Activated CD4-positive, alpha-beta T cell treated with anti-CD3 and anti-CD28 coated beads, Interleukin-2, amount 10 ng/mL, durations not matched to agents 24 days and 14 days (primary cell): Measurements from ENCODE around the gene CCDC78. TPM values are rescaled to one million over a fixed set of nuclear protein-coding genes. Genes with fewer than 3 reads are reported as not detected.
"Not testable (repeated sequence)": the region's sequence is repeated elsewhere in the genome, so short reads cannot be mapped to it uniquely, and the experiment has no call there.

Experiments
- DNase-seq: peaks from one replicate; pipeline ENCODE4 v3.0.0; 2022
- H3K27ac Mint-ChIP-seq: one replicate; pipeline ENCODE4 v1.8.0; 2022; ENCODE audit warnings: mild to moderate bottlenecking, mixed read lengths
- H3K27me3 Mint-ChIP-seq: one replicate; pipeline ENCODE4 v1.8.0; 2022; ENCODE audit warnings: mixed read lengths
- H3K36me3 Mint-ChIP-seq: one replicate; pipeline ENCODE4 v1.8.0; 2022; ENCODE audit warnings: low read depth, mild to moderate bottlenecking, mixed read lengths
- H3K4me1 Mint-ChIP-seq: one replicate; pipeline ENCODE4 v1.8.0; 2021; ENCODE audit warnings: mixed read lengths
- H3K4me3 Mint-ChIP-seq: one replicate; pipeline ENCODE4 v1.8.0; 2022; ENCODE audit warnings: mild to moderate bottlenecking, moderate library complexity, mixed read lengths
- H3K9me3 Mint-ChIP-seq: one replicate; pipeline ENCODE4 v1.8.0; 2021; ENCODE audit warnings: mixed read lengths
- intact Hi-C: fragments of 100-400 bp; cut with micrococcal nuclease; formaldehyde crosslinking; loops from one replicate; pipeline ENCODE4 v1.15.1; 2023
- total RNA-seq: library from RNA; stranded (reverse); gene quantifications from 2 replicates; pipeline ENCODE4 v1.2.3, GENCODE V29; 2022

CCDC78 gene
- total RNA-seq, 1 donor from 2014 or later = 6.9 TPM

- H3K9me3 Mint-ChIP-seq = no peaks in the 10 kb centered on the region
These were observed 27.2 kb downstream of the CCDC78 start for GRCh38 chr16:698911-699671.

GRCh38 chr16:695355-696089 is 30.7 kb downstream of the CCDC78 start:
- peak overlapping the region; percentile 85 for H3K4me3 Mint-ChIP-seq
- intact Hi-C loops = no loop called here
- no peaks in the 10 kb centered on the region for H3K36me3 Mint-ChIP-seq
- H3K9me3 Mint-ChIP-seq = peaks cover 4% of the 10 kb centered on the region
- DNase-seq = peak; percentile 92
- peaks cover 20% of the 10 kb centered on the region for H3K27me3 Mint-ChIP-seq
- H3K4me1 Mint-ChIP-seq = peaks cover 15% of the 10 kb centered on the region
- peak overlapping the region; percentile 87 for H3K27ac Mint-ChIP-seq

More at GRCh38 chr16:698911-699671, 27.2 kb downstream of the CCDC78 start:
- no peak overlapping the region for H3K27ac Mint-ChIP-seq
- DNase-seq = peak; percentile 66
- H3K27me3 Mint-ChIP-seq = peaks cover 28% of the 10 kb centered on the region
- peak overlapping the region; percentile 34 for H3K4me3 Mint-ChIP-seq
- peaks cover 7% of the 10 kb centered on the region for H3K4me1 Mint-ChIP-seq
- no peaks in the 10 kb centered on the region for H3K36me3 Mint-ChIP-seq
- intact Hi-C loops = no loop called here

- intact Hi-C loops = no loop called here
- H3K4me1 Mint-ChIP-seq = peaks cover 15% of the 10 kb centered on the region
- H3K36me3 Mint-ChIP-seq = no peaks in the 10 kb centered on the region
- H3K4me3 Mint-ChIP-seq = peak overlapping the region; percentile 85
- peaks cover 18% of the 10 kb centered on the region for H3K27me3 Mint-ChIP-seq
- DNase-seq = no peak
- H3K9me3 Mint-ChIP-seq = peaks cover 4% of the 10 kb centered on the region
- H3K27ac Mint-ChIP-seq = no peak overlapping the region
These were observed 31.3 kb downstream of the CCDC78 start for GRCh38 chr16:694863-695354.

- intact Hi-C loops = no loop called here
- Mint-ChIP-seq H3K9me3 (peaks cover 4% of the 10 kb centered on the region), H3K27me3 (peaks cover 17% of the 10 kb centered on the region), H3K4me1 (peaks cover 16% of the 10 kb centered on the region), H3K27ac (no peak overlapping the region), H3K4me3 (peak overlapping the region; percentile 71), H3K36me3 (no peaks in the 10 kb centered on the region)
- no peak for DNase-seq
These were observed 31.9 kb downstream of the CCDC78 start for GRCh38 chr16:694187-694862.

- Mint-ChIP-seq H3K27me3 (peaks cover 17% of the 10 kb centered on the region), H3K36me3 (no peaks in the 10 kb centered on the region)
- intact Hi-C loops = no loop called here
These were observed 32.5 kb downstream of the CCDC78 start for GRCh38 chr16:693766-694165.

GRCh38 chr16:693364-693763 is 32.9 kb downstream of the CCDC78 start:
- Mint-ChIP-seq H3K4me3 (peak overlapping the region; percentile 65), H3K9me3 (peaks cover 4% of the 10 kb centered on the region), H3K4me1 (peaks cover 16% of the 10 kb centered on the region), H3K27ac (no peak overlapping the region), H3K27me3 (peaks cover 17% of the 10 kb centered on the region), H3K36me3 (no peaks in the 10 kb centered on the region)
- no peak for DNase-seq
- intact Hi-C loops = no loop called here

More at GRCh38 chr16:693766-694165, 32.5 kb downstream of the CCDC78 start:
- no peak for DNase-seq
- peaks cover 16% of the 10 kb centered on the region for H3K4me1 Mint-ChIP-seq
- H3K9me3 Mint-ChIP-seq = peaks cover 4% of the 10 kb centered on the region
- no peak overlapping the region for H3K27ac Mint-ChIP-seq
- H3K4me3 Mint-ChIP-seq = peak overlapping the region; percentile 65

- Mint-ChIP-seq H3K9me3 (peaks cover 4% of the 10 kb centered on the region), H3K4me3 (peak overlapping the region; percentile 45), H3K4me1 (peaks cover 16% of the 10 kb centered on the region), H3K36me3 (no peaks in the 10 kb centered on the region), H3K27ac (no peak overlapping the region), H3K27me3 (peaks cover 17% of the 10 kb centered on the region)
- no peak for DNase-seq
- intact Hi-C loops = no loop called here
These were observed 33.7 kb downstream of the CCDC78 start for GRCh38 chr16:692356-693108.

GRCh38 chr16:691242-691641 is 35.0 kb downstream of the CCDC78 start:
- Mint-ChIP-seq H3K27me3 (peaks cover 17% of the 10 kb centered on the region), H3K4me1 (peaks cover 14% of the 10 kb centered on the region), H3K4me3 (peak overlapping the region; percentile 81), H3K27ac (peak overlapping the region; percentile 74)
- intact Hi-C loops, H3K36me3 Mint-ChIP-seq, DNase-seq, H3K9me3 Mint-ChIP-seq: not testable (repeated sequence)

GRCh38 chr16:689175-689897 is 36.9 kb downstream of the CCDC78 start:
- intact Hi-C loops = no loop called here
- H3K27me3 Mint-ChIP-seq = peaks cover 15% of the 10 kb centered on the region
- H3K9me3 Mint-ChIP-seq = peaks cover 4% of the 10 kb centered on the region
- peak overlapping the region; percentile 81 for H3K4me3 Mint-ChIP-seq
- peaks cover 11% of the 10 kb centered on the region for H3K4me1 Mint-ChIP-seq
- H3K36me3 Mint-ChIP-seq = peaks cover 7% of the 10 kb centered on the region
- H3K27ac Mint-ChIP-seq = peak overlapping the region; percentile 79
- no peak for DNase-seq

- peaks cover 4% of the 10 kb centered on the region for H3K9me3 Mint-ChIP-seq
- H3K27me3 Mint-ChIP-seq = peaks cover 4% of the 10 kb centered on the region
- peaks cover 15% of the 10 kb centered on the region for H3K36me3 Mint-ChIP-seq
- H3K4me3 Mint-ChIP-seq = no peak overlapping the region
- H3K27ac Mint-ChIP-seq = no peak overlapping the region
- peaks cover 12% of the 10 kb centered on the region for H3K4me1 Mint-ChIP-seq
- intact Hi-C loops = no loop called here
- DNase-seq = no peak
These were observed 38.7 kb downstream of the CCDC78 start for GRCh38 chr16:687499-687898.

GRCh38 chr16:686459-687260 is 39.6 kb downstream of the CCDC78 start:
- no peaks in the 10 kb centered on the region for H3K27me3 Mint-ChIP-seq
- H3K4me1 Mint-ChIP-seq = peaks cover 17% of the 10 kb centered on the region
- no peak overlapping the region for H3K27ac Mint-ChIP-seq
- intact Hi-C loops = no loop called here
- H3K36me3 Mint-ChIP-seq = peaks cover 21% of the 10 kb centered on the region
- peak overlapping the region; percentile 21 for H3K4me3 Mint-ChIP-seq
- peaks cover 4% of the 10 kb centered on the region for H3K9me3 Mint-ChIP-seq
- no peak for DNase-seq

GRCh38 chr16:685967-686366 is 40.3 kb downstream of the CCDC78 start:
- peak overlapping the region; percentile 52 for H3K4me3 Mint-ChIP-seq
- H3K9me3 Mint-ChIP-seq = peaks cover 2% of the 10 kb centered on the region
- no peak overlapping the region for H3K27ac Mint-ChIP-seq
- peaks cover 18% of the 10 kb centered on the region for H3K4me1 Mint-ChIP-seq
- H3K27me3 Mint-ChIP-seq = no peaks in the 10 kb centered on the region
- no peak for DNase-seq
- intact Hi-C loops = loop anchor here (2.0 kb wide), 2 partner anchors 37 to 49 kb away; partner anchors contain the start of genes METTL26 and WDR90
- H3K36me3 Mint-ChIP-seq = peaks cover 27% of the 10 kb centered on the region
